Activated CD8-positive, alpha-beta T cell treated with anti-CD3 and anti-CD28 coated beads for 36 hours (primary cell): ENCODE data around the gene WFIKKN2. TPM values are rescaled to one million over a fixed set of nuclear protein-coding genes. Genes with fewer than 3 reads are reported as not detected.

Source experiments
- ATAC-seq: fragments of 200-7000 bp; cut with Tn5 transposase; one replicate; pipeline ENCODE4 v1.10.0; 2021; ENCODE audit warnings: mild to moderate bottlenecking, moderate library complexity
- CTCF ChIA-PET: fragments of 350-600 bp; sonication (Branson Sonifier 250); formaldehyde crosslinking; loops from one replicate; lab custom pipeline; 2021; ENCODE audit warnings: antibody characterized with exemption; lab: Charles Lee
- POLR2A ChIA-PET: fragments of 350-600 bp; sonication (Branson Sonifier 250); formaldehyde crosslinking; loops from one replicate; lab custom pipeline; 2021; ENCODE audit warnings: antibody characterized with exemption; lab: Charles Lee
- DNase-seq: peaks from one replicate; pipeline ENCODE4 v3.0.0-alpha.2; 2020
- H3K27ac Mint-ChIP-seq: one replicate; pipeline ENCODE4 v1.8.0; 2021; ENCODE audit warnings: mild to moderate bottlenecking, mixed read lengths
- H3K27me3 Mint-ChIP-seq: one replicate; pipeline ENCODE4 v1.8.0; 2021; ENCODE audit warnings: mixed read lengths
- H3K36me3 Mint-ChIP-seq: one replicate; pipeline ENCODE4 v1.8.0; 2021; ENCODE audit warnings: low read depth, mixed read lengths
- H3K4me1 Mint-ChIP-seq: one replicate; pipeline ENCODE4 v1.8.0; 2021; ENCODE audit warnings: low read depth, mixed read lengths
- H3K4me3 Mint-ChIP-seq: one replicate; pipeline ENCODE4 v1.8.0; 2021; ENCODE audit warnings: mild to moderate bottlenecking, moderate library complexity, mixed read lengths
- H3K9me3 Mint-ChIP-seq: one replicate; pipeline ENCODE4 v1.8.0; 2021; ENCODE audit warnings: mixed read lengths
- CTCF ChIP-seq: fragments of 200-600 bp; IDR thresholded peaks from one replicate; pipeline ENCODE4 v1.8.0; 2022; ENCODE audit warnings: antibody characterized with exemption, mild to moderate bottlenecking
- intact Hi-C: fragments of 100-400 bp; cut with micrococcal nuclease; formaldehyde crosslinking; loops from one replicate; pipeline ENCODE4 v1.10.0; 2022
- total RNA-seq, 2 experiments: library from RNA; stranded (reverse); gene quantifications; one replicate each; pipeline ENCODE4 v1.2.3, GENCODE V29; 2021

WFIKKN2 gene
- not detected for total RNA-seq

GRCh38 chr17:50835301-50836234 lies at the start of gene WFIKKN2:
Gene WFIKKN2, plus strand, starts transcription at chr17:50835586. Its CDS starts 352 bp downstream, at chr17:50835938.
- Mint-ChIP-seq H3K27ac (no peak within 1 kb of the TSS), H3K9me3 (no peaks in the 10 kb centered on the region), H3K36me3 (no peaks in the 10 kb centered on the region), H3K27me3 (peaks cover 4% of the 10 kb centered on the region), H3K4me3 (no peak within 1 kb of the TSS), H3K4me1 (no peaks in the 10 kb centered on the region)
- DNase-seq = no peak
- ATAC-seq = no peak
- ChIA-PET CTCF (interaction anchor here (0.7 to 0.9 kb wide), 2 partner anchors 13 to 17 kb away, joined by 3 read pairs; no protein-coding TSS in a partner anchor), POLR2A (no interaction called here)
- TF ChIP-seq CTCF = no peak
- intact Hi-C loops = no loop called here

- TF ChIP-seq CTCF = no peak
- intact Hi-C loops = loop anchor here (10.0 kb wide), 1 partner anchor 169 kb away; no protein-coding TSS in a partner anchor
- Mint-ChIP-seq H3K4me1 (peaks cover 11% of the 10 kb centered on the region), H3K36me3 (no peaks in the 10 kb centered on the region), H3K27ac (no peak overlapping the region), H3K4me3 (no peak overlapping the region), H3K9me3 (no peaks in the 10 kb centered on the region), H3K27me3 (peaks cover 2% of the 10 kb centered on the region)
- no peak for DNase-seq
- no peak for ATAC-seq
- CTCF ChIA-PET = interaction anchor here (1.4 kb wide), 1 partner anchor 66 kb away, joined by 5 read pairs; no protein-coding TSS in a partner anchor
- POLR2A ChIA-PET = interaction anchor here (0.8 kb wide), 1 partner anchor 10 kb away, joined by 3 read pairs; no protein-coding TSS in a partner anchor
Observed at GRCh38 chr17:50785946-50786570, 49.3 kb upstream of the WFIKKN2 start.

GRCh38 chr17:50787106-50787505 lies 48.3 kb upstream of the WFIKKN2 start:
- ChIA-PET CTCF (interaction anchor here (1.3 kb wide), 1 partner anchor 31 kb away, joined by 3 read pairs; no protein-coding TSS in a partner anchor), POLR2A (no interaction called here)
- intact Hi-C loops = loop anchor here (10.0 kb wide), 1 partner anchor 168 kb away; no protein-coding TSS in a partner anchor
- ATAC-seq (no peak), DNase-seq (no peak)
- H3K9me3 Mint-ChIP-seq = no peaks in the 10 kb centered on the region
- no peaks in the 10 kb centered on the region for H3K27me3 Mint-ChIP-seq
- H3K36me3 Mint-ChIP-seq = no peaks in the 10 kb centered on the region
- no peak overlapping the region for H3K4me3 Mint-ChIP-seq
- TF ChIP-seq CTCF = no peak
- H3K27ac Mint-ChIP-seq = no peak overlapping the region
- peaks cover 6% of the 10 kb centered on the region for H3K4me1 Mint-ChIP-seq

- Mint-ChIP-seq H3K4me1 (peaks cover 3% of the 10 kb centered on the region), H3K27me3 (no peaks in the 10 kb centered on the region), H3K36me3 (no peaks in the 10 kb centered on the region), H3K4me3 (no peak overlapping the region), H3K27ac (no peak overlapping the region), H3K9me3 (no peaks in the 10 kb centered on the region)
- ATAC-seq (no peak), DNase-seq (no peak)
- intact Hi-C loops = no loop called here
- no peak for TF ChIP-seq CTCF
- ChIA-PET POLR2A (no interaction called here), CTCF (no interaction called here)
Observed at GRCh38 chr17:50790618-50791017, 44.8 kb upstream of the WFIKKN2 start.
